ENCODE data around the gene SAMD7. TPM values are rescaled to one million over a fixed set of nuclear protein-coding genes. Genes with fewer than 3 reads are reported as not detected.
A peak's percentile ranks its signal among the peaks of the same experiment; 100 is the strongest.

Gene SAMD7
- total and polyA plus RNA-seq, 4 experiments from 2014 or later, result not detected

DNA sequence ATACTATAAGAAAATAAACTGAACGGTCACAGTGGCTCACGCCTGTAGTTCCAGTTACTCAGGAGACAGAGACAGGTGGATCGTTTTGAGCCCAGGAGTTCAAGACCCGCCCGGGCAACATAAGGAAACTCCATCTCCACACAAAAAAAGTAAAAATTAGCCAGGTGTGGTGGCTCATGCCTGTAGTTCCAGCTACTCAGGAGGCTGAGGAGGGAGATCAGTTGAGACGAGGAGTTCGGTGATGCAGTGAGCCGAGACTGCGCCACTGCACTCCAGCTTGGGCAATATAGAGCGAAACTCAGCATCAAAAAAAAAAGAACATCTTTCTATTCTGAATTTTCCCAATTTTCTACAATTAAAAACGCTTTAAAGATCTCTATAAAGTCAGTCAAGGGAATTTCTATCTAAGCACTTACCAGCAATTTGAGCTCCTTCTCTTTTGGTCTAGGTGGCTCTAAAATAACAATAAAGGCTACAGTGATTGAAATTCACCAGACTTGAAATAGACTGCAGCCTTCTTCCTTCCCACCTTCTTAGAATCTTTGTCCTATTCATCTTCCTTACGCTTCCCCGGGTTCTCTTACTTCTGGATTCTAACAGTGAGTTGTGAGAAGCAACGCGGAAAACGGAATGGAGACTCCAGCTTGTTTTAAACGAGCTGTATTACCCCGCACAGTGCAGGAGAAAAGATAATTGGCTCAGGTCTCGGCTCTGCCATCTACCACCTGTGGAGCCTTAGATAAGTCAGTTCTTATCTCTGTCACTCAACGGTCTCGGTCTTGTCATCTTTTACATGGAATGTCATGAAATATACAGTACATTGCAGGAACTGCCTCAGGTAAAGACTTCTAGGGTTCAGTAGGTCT lies 54.4 kb downstream of the SAMD7 start:
- Mint-ChIP-seq H3K36me3 (peaks cover 0 to 19% of the 10 kb centered on the region in 2 donors), H3K27ac (peak overlapping the region; percentile 98 to 100 (median 99)), H3K9me3 (peaks cover 0 to 4% (median 0%) of the 10 kb centered on the region in 8 donors), H3K4me1 (peaks cover 47 to 69% (median 60%) of the 10 kb centered on the region in 4 donors), H3K4me3 (peak overlapping the region; percentile 90 to 100 (median 96)), H3K27me3 (no peaks in the 10 kb centered on the region)
- POLR2A ChIA-PET (ENCODE audit: partially characterized antibody), result interaction anchor here (0.7 to 3.5 kb wide), 24 partner anchors 12 to 1494 kb away, joined by 3 to 60 read pairs (median 6); partner anchors contain the start of genes LRRC34, LRRIQ4, MYNN and PHC3
- Histone ChIP-seq H3K9me3 (ENCODE audit: control insufficient read depth in 1 of 2, low read length in 2 of 2) (no peaks in the 10 kb centered on the region), H3K4me3 (ENCODE audit: low read length in 2 of 2) (peak overlapping the region; percentile 83 to 97), H3K4me1 (ENCODE audit: insufficient read depth, low read length) (peaks cover 47% of the 10 kb centered on the region), H3K27me3 (ENCODE audit: insufficient read depth, low read length) (no peaks in the 10 kb centered on the region), H3K36me3 (ENCODE audit: insufficient read depth, low read length) (no peaks in the 10 kb centered on the region), H3K27ac (ENCODE audit: low read depth, low read length) (peak overlapping the region; percentile 95)
- CTCF ChIA-PET (ENCODE audit: partially characterized antibody), result interaction anchor here (0.7 to 2.4 kb wide), 10 partner anchors 22 to 446 kb away, joined by 3 to 12 read pairs (median 3); no protein-coding TSS in a partner anchor
- DNase-seq, result peak in 1 of 5 donors; percentile 5
- intact Hi-C loops (cut with micrococcal nuclease), result loop anchor here (1.0 to 10.0 kb wide), 10 partner anchors 73 to 943 kb away; partner anchors contain the start of genes EIF5A2, MYNN, PHC3 and PRKCI

- intact Hi-C loops (cut with micrococcal nuclease), result loop anchor here (1.0 to 10.0 kb wide), 10 partner anchors 72 to 942 kb away; partner anchors contain the start of genes EIF5A2, MYNN, PHC3 and PRKCI
- Histone ChIP-seq H3K4me3 (ENCODE audit: low read length in 2 of 2) (peak within 1 kb of the TSS; percentile 83 to 97), H3K36me3 (ENCODE audit: insufficient read depth, low read length) (no peaks in the 10 kb centered on the region), H3K4me1 (ENCODE audit: insufficient read depth, low read length) (peaks cover 54% of the 10 kb centered on the region), H3K27me3 (ENCODE audit: insufficient read depth, low read length) (no peaks in the 10 kb centered on the region), H3K27ac (ENCODE audit: low read depth, low read length) (peak within 1 kb of the TSS; percentile 95), H3K9me3 (ENCODE audit: control insufficient read depth in 1 of 2, low read length in 2 of 2) (no peaks in the 10 kb centered on the region)
- ChIA-PET CTCF (ENCODE audit: partially characterized antibody) (interaction anchor here (0.6 to 2.4 kb wide), 12 partner anchors 10 to 446 kb away, joined by 3 to 12 read pairs (median 3); partner anchors contain the start of genes LRRC34, LRRIQ4 and TERC), POLR2A (ENCODE audit: partially characterized antibody) (interaction anchor here (0.6 to 3.5 kb wide), 33 partner anchors 11 to 1493 kb away, joined by 3 to 60 read pairs (median 5); partner anchors contain the start of genes ACTRT3, LRRC34, LRRIQ4 and MYNN)
- Mint-ChIP-seq H3K27me3 (no peaks in the 10 kb centered on the region), H3K9me3 (peaks cover 0 to 4% (median 0%) of the 10 kb centered on the region in 8 donors), H3K36me3 (peaks cover 0 to 19% of the 10 kb centered on the region in 2 donors), H3K4me1 (peaks cover 48 to 71% (median 60%) of the 10 kb centered on the region in 4 donors), H3K4me3 (peak within 1 kb of the TSS; percentile 90 to 100 (median 96)), H3K27ac (peak within 1 kb of the TSS; percentile 98 to 100 (median 99))
- peak; percentile 95 to 96 (median 95) for DNase-seq
Measured at GRCh38 chr3:169966428-169966950, 55.1 kb downstream of the SAMD7 start, which contains the start of gene SEC62. SEC62 (plus strand) TSS chr3:169966807; CDS start chr3:169966823, 16 bp downstream.

- H3K27me3 ChIP-seq (ENCODE audit: insufficient read depth, low read length), result no peaks in the 10 kb centered on the region
- Mint-ChIP-seq H3K27me3 (no peaks in the 10 kb centered on the region), H3K36me3 (peaks cover 0 to 24% of the 10 kb centered on the region in 2 donors), H3K27ac (peak overlapping the region; percentile 98 to 100 (median 99)), H3K4me3 (peak overlapping the region; percentile 90 to 100 (median 96)), H3K9me3 (peaks cover 0 to 4% (median 0%) of the 10 kb centered on the region in 8 donors), H3K4me1 (peaks cover 56 to 76% (median 63%) of the 10 kb centered on the region in 4 donors)
- H3K4me1 ChIP-seq (ENCODE audit: insufficient read depth, low read length), result peaks cover 62% of the 10 kb centered on the region
- no peaks in the 10 kb centered on the region for H3K9me3 ChIP-seq (ENCODE audit: control insufficient read depth in 1 of 2, low read length in 2 of 2)
- intact Hi-C loops (cut with micrococcal nuclease), result loop anchor here (1.0 to 10.0 kb wide), 10 partner anchors 71 to 942 kb away; partner anchors contain the start of genes EIF5A2, MYNN, PHC3 and PRKCI
- peak overlapping the region; percentile 95 for H3K27ac ChIP-seq (ENCODE audit: low read depth, low read length)
- CTCF ChIA-PET (ENCODE audit: partially characterized antibody), result interaction anchor here (0.6 to 2.4 kb wide), 13 partner anchors 10 to 445 kb away, joined by 3 to 12 read pairs (median 3); partner anchors contain the start of genes LRRC34, LRRIQ4 and TERC
- H3K36me3 ChIP-seq (ENCODE audit: insufficient read depth, low read length), result no peaks in the 10 kb centered on the region
- DNase-seq, result peak in 4 of 5 donors; percentile 34 to 68 (median 39)
- POLR2A ChIA-PET (ENCODE audit: partially characterized antibody), result interaction anchor here (0.6 to 3.5 kb wide), 32 partner anchors 11 to 941 kb away, joined by 3 to 60 read pairs (median 5); partner anchors contain the start of genes ACTRT3, LRRC34, LRRIQ4 and MYNN
- H3K4me3 ChIP-seq (ENCODE audit: low read length in 2 of 2), result peak overlapping the region; percentile 83 to 97
Measured at GRCh38 chr3:169966951-169967915, 55.9 kb downstream of the SAMD7 start.

DNA sequence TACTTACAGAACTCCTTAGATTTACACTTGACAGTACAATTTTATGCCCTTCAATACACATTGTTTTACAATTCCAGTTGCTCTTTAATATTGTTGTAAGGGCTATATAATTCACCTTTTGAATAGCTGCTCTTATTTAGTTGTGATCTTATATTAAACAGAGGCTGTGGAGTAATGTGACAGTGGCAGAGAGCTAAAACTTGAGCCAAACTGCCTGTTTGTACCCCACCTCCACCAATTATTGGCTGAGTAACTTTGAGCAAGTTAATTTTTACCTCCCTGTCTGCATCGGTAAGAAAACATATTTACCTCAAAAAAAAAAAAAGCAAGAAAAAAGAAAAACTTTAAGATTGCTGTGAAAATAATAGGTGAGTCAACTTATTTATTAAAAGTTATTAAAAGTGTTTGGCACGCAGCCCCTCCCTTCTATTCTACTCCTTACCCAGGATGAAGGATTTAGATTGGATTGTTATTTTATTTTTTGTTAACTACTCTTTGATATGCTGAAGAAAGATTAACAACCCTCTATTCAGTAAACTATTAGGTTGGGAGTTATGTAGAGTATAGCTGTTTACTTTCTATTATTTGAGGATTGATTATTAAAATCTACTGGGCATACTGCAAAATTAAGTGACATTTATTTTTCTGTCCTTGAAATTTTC lies 57.0 kb downstream of the SAMD7 start:
- H3K27ac ChIP-seq (ENCODE audit: low read depth, low read length), result no peak overlapping the region
- no peak overlapping the region for H3K4me3 ChIP-seq (ENCODE audit: low read length in 2 of 2)
- H3K36me3 Mint-ChIP-seq, result peaks cover 3 to 27% of the 10 kb centered on the region in 2 donors
- no peaks in the 10 kb centered on the region for H3K36me3 ChIP-seq (ENCODE audit: insufficient read depth, low read length)
- no peaks in the 10 kb centered on the region for H3K9me3 ChIP-seq (ENCODE audit: control insufficient read depth in 1 of 2, low read length in 2 of 2)
- DNase-seq, result no peak
- no peaks in the 10 kb centered on the region for H3K27me3 Mint-ChIP-seq
- peaks cover 55 to 78% (median 66%) of the 10 kb centered on the region in 4 donors for H3K4me1 Mint-ChIP-seq
- no peaks in the 10 kb centered on the region for H3K27me3 ChIP-seq (ENCODE audit: insufficient read depth, low read length)
- ChIA-PET CTCF (ENCODE audit: partially characterized antibody) (interaction anchor here (0.6 to 2.4 kb wide), 4 partner anchors 65 to 901 kb away, joined by 3 to 12 read pairs (median 3); partner anchors contain the start of gene RPL22L1), POLR2A (ENCODE audit: partially characterized antibody) (interaction anchor here (1.5 to 3.5 kb wide), 5 partner anchors 10 to 389 kb away, joined by 3 to 60 read pairs (median 27); partner anchors contain the start of genes MYNN, PHC3 and SKIL)
- H3K4me1 ChIP-seq (ENCODE audit: insufficient read depth, low read length), result peaks cover 64% of the 10 kb centered on the region
- intact Hi-C loops (cut with micrococcal nuclease), result loop anchor here (5.0 to 10.0 kb wide), 2 partner anchors 254 to 906 kb away; partner anchors contain the start of genes PRKCI and RPL22L1
- H3K9me3 Mint-ChIP-seq, result peaks cover 0 to 4% (median 0%) of the 10 kb centered on the region in 8 donors
- H3K4me3 Mint-ChIP-seq, result peak overlapping the region; percentile 90 to 100 (median 96)
- peak overlapping the region; percentile 63 to 100 (median 99) for H3K27ac Mint-ChIP-seq

GRCh38 chr3:169969174-169970095 lies 58.1 kb downstream of the SAMD7 start:
- Mint-ChIP-seq H3K4me1 (peaks cover 56 to 84% (median 69%) of the 10 kb centered on the region in 4 donors), H3K9me3 (peaks cover 0 to 4% (median 0%) of the 10 kb centered on the region in 8 donors), H3K27me3 (no peaks in the 10 kb centered on the region), H3K27ac (peak overlapping the region; percentile 38 to 100 (median 63)), H3K4me3 (peak overlapping the region in 7 of 8 donors; percentile 4 to 100 (median 92)), H3K36me3 (peaks cover 7 to 32% of the 10 kb centered on the region in 2 donors)
- no peaks in the 10 kb centered on the region for H3K9me3 ChIP-seq (ENCODE audit: control insufficient read depth in 1 of 2, low read length in 2 of 2)
- ChIA-PET CTCF (ENCODE audit: partially characterized antibody) (interaction anchor here (0.6 to 1.0 kb wide), 4 partner anchors 107 to 900 kb away, joined by 3 to 4 read pairs (median 3); partner anchors contain the start of gene RPL22L1), POLR2A (ENCODE audit: partially characterized antibody) (interaction anchor here (0.6 to 1.5 kb wide), 2 partner anchors 29 to 196 kb away, joined by 3 read pairs; partner anchors contain the start of gene MYNN)
- no peak overlapping the region for H3K27ac ChIP-seq (ENCODE audit: low read depth, low read length)
- no peaks in the 10 kb centered on the region for H3K36me3 ChIP-seq (ENCODE audit: insufficient read depth, low read length)
- H3K4me1 ChIP-seq (ENCODE audit: insufficient read depth, low read length), result peaks cover 64% of the 10 kb centered on the region
- no peaks in the 10 kb centered on the region for H3K27me3 ChIP-seq (ENCODE audit: insufficient read depth, low read length)
- intact Hi-C loops (cut with micrococcal nuclease), result loop anchor here (5.0 to 10.0 kb wide), 2 partner anchors 253 to 905 kb away; partner anchors contain the start of genes PRKCI and RPL22L1
- H3K4me3 ChIP-seq (ENCODE audit: low read length in 2 of 2), result no peak overlapping the region
- no peak for DNase-seq

Data from CD4-positive, alpha-beta memory T cell (primary cell).